ENCODE data around the gene VANGL2.

DNA sequence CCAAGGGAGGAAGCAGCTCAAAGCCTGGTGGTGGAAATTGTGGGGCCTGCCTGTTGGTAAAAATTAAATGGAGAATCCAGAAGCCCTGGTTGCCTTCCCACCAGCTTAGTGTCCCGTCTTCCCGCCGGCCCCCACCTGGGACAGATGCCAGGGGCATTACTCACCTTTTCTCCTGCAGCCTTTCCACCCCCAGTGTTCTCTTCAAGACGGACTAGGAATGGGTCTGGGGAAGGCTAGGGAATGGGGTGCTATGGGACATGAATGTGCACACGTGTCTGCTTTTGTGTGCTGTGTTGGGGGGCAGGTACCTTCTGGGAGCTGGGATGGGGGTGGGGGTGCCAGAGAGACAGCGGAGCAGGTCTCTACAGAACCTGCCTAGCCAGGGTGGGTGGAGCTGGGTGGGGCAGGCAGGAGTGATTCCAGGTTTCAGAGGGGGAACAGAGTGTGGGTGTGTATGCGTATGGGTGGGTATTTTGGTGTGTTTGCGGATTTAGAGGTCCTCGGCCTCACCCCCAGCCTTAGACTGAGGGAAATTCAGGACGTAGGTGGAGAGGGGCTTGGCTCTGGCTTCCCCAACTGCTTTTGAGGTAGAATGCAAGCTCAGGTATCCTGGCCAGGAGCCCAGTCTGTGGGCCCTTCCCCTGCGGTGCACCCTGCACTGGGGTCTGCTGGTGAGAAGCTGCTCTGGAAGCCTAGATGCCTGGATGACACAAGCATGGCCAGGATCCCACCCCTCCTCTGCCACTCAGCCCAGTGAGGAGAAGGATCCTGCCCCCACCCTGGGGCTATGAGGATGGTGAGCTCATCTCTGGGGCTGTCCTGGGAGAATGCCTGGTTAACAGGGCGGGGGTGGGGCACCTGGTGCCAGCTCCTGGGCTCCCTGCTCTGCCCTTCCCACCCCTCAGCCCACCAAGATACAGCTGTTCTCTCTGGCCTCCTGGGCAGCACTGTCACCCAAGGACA lies 7.8 kb downstream of the VANGL2 start:
- TF ChIP-seq CTCF (IDR thresholded peaks at IDR 0.05) (no peak), NFE2L2 (conservative IDR thresholded peaks at IDR 0.05; ENCODE audit: low read length) (no peak), POLR2A (IDR thresholded peaks at IDR 0.05; ENCODE audit: low read length) (no peak), NR3C1 (IDR thresholded peaks at IDR 0.05) (no peak), HDAC2 (IDR thresholded peaks at IDR 0.05) (no peak), SMC3 (IDR thresholded peaks at IDR 0.05) (no peak), REST (IDR thresholded peaks at IDR 0.05) (no peak), EHMT2 (IDR thresholded peaks at IDR 0.05; ENCODE audit: low read depth) (no peak), ZSCAN20 (CRISPR knock-in tag; IDR thresholded peaks at IDR 0.05) (no peak), RAD21 (conservative IDR thresholded peaks at IDR 0.05 in 1 of 2, IDR thresholded peaks at IDR 0.05 in 1 of 2) (no peak), USF2 (IDR thresholded peaks at IDR 0.05) (no peak), CEBPB (IDR thresholded peaks at IDR 0.05) (no peak), EP300 (IDR thresholded peaks at IDR 0.05) (no peak)

All from A549 (cell line).